Measurements from ENCODE around the gene MVB12B.

Gene MVB12B

GRCh38 chr9:126495411-126496180 lies 169.0 kb downstream of the MVB12B start:
- H3K27ac ChIP-seq, result no peak overlapping the region
- TF ChIP-seq CTCF (conservative IDR thresholded peaks at IDR 0.05; ENCODE audit: low read depth), result no peak
- ChIA-PET CTCF (interaction anchor here (1.3 kb wide), 1 partner anchor 62 kb away, joined by 4 read pairs; no protein-coding TSS in a partner anchor), POLR2A (ENCODE audit: low non-redundant PET) (no interaction called here)
- no peak for DNase-seq (ENCODE audit: low spot score)

GRCh38 chr9:126496181-126496576 lies 169.6 kb downstream of the MVB12B start:
- H3K27ac ChIP-seq, result no peak overlapping the region
- POLR2A ChIA-PET (ENCODE audit: low non-redundant PET), result no interaction called here
- no peak for DNase-seq (ENCODE audit: low spot score)
- TF ChIP-seq CTCF (conservative IDR thresholded peaks at IDR 0.05; ENCODE audit: low read depth), result no peak
- CTCF ChIA-PET, result interaction anchor here (1.3 kb wide), 1 partner anchor 62 kb away, joined by 4 read pairs; no protein-coding TSS in a partner anchor

GRCh38 chr9:126496781-126497659 lies 170.4 kb downstream of the MVB12B start:
- DNase-seq (ENCODE audit: low spot score), result no peak

GRCh38 chr9:126497660-126498275 lies 171.1 kb downstream of the MVB12B start:
- no peak for DNase-seq (ENCODE audit: low spot score)
- ChIA-PET POLR2A (ENCODE audit: low non-redundant PET) (interaction anchor here (0.6 kb wide), 1 partner anchor 1058 kb away, joined by 3 read pairs; no protein-coding TSS in a partner anchor), CTCF (interaction anchor here (0.6 to 7.9 kb wide), 7 partner anchors 18 to 979 kb away, joined by 3 to 299 read pairs (median 3); no protein-coding TSS in a partner anchor)
- no peak for TF ChIP-seq CTCF (conservative IDR thresholded peaks at IDR 0.05; ENCODE audit: low read depth)
- H3K27ac ChIP-seq, result no peak overlapping the region

More at GRCh38 chr9:126496781-126497659, 170.4 kb downstream of the MVB12B start:
- TF ChIP-seq CTCF (conservative IDR thresholded peaks at IDR 0.05; ENCODE audit: low read depth), result no peak
- no peak overlapping the region for H3K27ac ChIP-seq
- ChIA-PET CTCF (interaction anchor here (0.6 to 7.9 kb wide), 6 partner anchors 9 to 901 kb away, joined by 3 to 299 read pairs (median 4); no protein-coding TSS in a partner anchor), POLR2A (ENCODE audit: low non-redundant PET) (no interaction called here)

- POLR2A ChIA-PET (ENCODE audit: low non-redundant PET), result no interaction called here
- CTCF ChIA-PET, result interaction anchor here (0.6 to 7.9 kb wide), 14 partner anchors 10 to 854 kb away, joined by 3 to 299 read pairs (median 8); no protein-coding TSS in a partner anchor
- TF ChIP-seq CTCF (conservative IDR thresholded peaks at IDR 0.05; ENCODE audit: low read depth), result no peak
- H3K27ac ChIP-seq, result no peak overlapping the region
- no peak for DNase-seq (ENCODE audit: low spot score)
Observed at GRCh38 chr9:126498331-126498730, 171.7 kb downstream of the MVB12B start.

All from RWPE1 (cell line).